WTC11 (cell line): Measurements from ENCODE around the gene FER. TPM values are rescaled to one million over a fixed set of nuclear protein-coding genes. Genes with fewer than 3 reads are reported as not detected.

Source experiments
- ATAC-seq: fragments of 200-7000 bp; cut with Tn5 transposase; 2 replicates; pipeline ENCODE4 v1.10.0; 2021; ENCODE audit warnings: mild to moderate bottlenecking, moderate library complexity
- CTCF ChIA-PET: fragments of 300-600 bp; sonication (Branson Sonifier 250); formaldehyde crosslinking; loops from one replicate; lab custom pipeline; 2021; ENCODE audit warnings: antibody characterized with exemption; lab: Charles Lee
- POLR2A ChIA-PET: fragments of 350-600 bp; sonication (Branson Sonifier 250); formaldehyde crosslinking; loops from one replicate; lab custom pipeline; 2021; ENCODE audit warnings: antibody characterized with exemption; lab: Charles Lee
- DNase-seq: peaks from one replicate; pipeline ENCODE4 v3.0.0; 2021; ENCODE audit warnings: low spot score
- H3K27ac Mint-ChIP-seq: 2 replicates; pipeline ENCODE4 v1.8.0; 2021; ENCODE audit warnings: mixed read lengths
- H3K27me3 Mint-ChIP-seq: 2 replicates; pipeline ENCODE4 v1.8.0; 2021; ENCODE audit warnings: low read depth, mild to moderate bottlenecking, moderate library complexity, mixed read lengths
- H3K36me3 Mint-ChIP-seq: 2 replicates; pipeline ENCODE4 v1.8.0; 2021; ENCODE audit warnings: mixed read lengths
- H3K4me1 Mint-ChIP-seq: 2 replicates; pipeline ENCODE4 v1.8.0; 2022; ENCODE audit warnings: mixed read lengths
- H3K4me3 Mint-ChIP-seq: 2 replicates; pipeline ENCODE4 v1.8.0; 2021; ENCODE audit warnings: mild to moderate bottlenecking, moderate library complexity, mixed read lengths
- H3K9me3 Mint-ChIP-seq: 2 replicates; pipeline ENCODE4 v1.8.0; 2021; ENCODE audit warnings: mixed read lengths
- CREB1 ChIP-seq: sonication (generic); formaldehyde crosslinking; IDR thresholded peaks from 2 replicates; pipeline ENCODE4 v1.8.0; 2023; ENCODE audit warnings: mild to moderate bottlenecking, missing genetic modification reagents
- ETV6 ChIP-seq: sonication (generic); formaldehyde crosslinking; IDR thresholded peaks from 2 replicates; pipeline ENCODE4 v1.8.1; 2022; ENCODE audit warnings: mild to moderate bottlenecking, missing genetic modification reagents
- FOXK1 ChIP-seq: sonication (generic); formaldehyde crosslinking; IDR thresholded peaks from 2 replicates; pipeline ENCODE4 v1.8.0; 2022; ENCODE audit warnings: mild to moderate bottlenecking, moderate library complexity, missing genetic modification reagents
- GRHL2 ChIP-seq: fragments of 250-450 bp; sonication (Bioruptor Pico); IDR thresholded peaks from 2 replicates; pipeline ENCODE4 v1.8.0; 2022; ENCODE audit warnings: mild to moderate bottlenecking, moderate library complexity; ENCODE audit not compliant: insufficient replicate concordance, severe bottlenecking
- JAZF1 ChIP-seq: fragments of 250-450 bp; sonication (Bioruptor Pico); IDR thresholded peaks from 2 replicates; pipeline ENCODE4 v1.9.0; 2021; ENCODE audit warnings: moderate library complexity, mild to moderate bottlenecking, inconsistent platforms
- MYBL2 ChIP-seq: sonication (generic); formaldehyde crosslinking; IDR thresholded peaks from 2 replicates; pipeline ENCODE4 v1.8.1; 2023; ENCODE audit warnings: mild to moderate bottlenecking, moderate library complexity, missing genetic modification reagents
- NFE2L1 ChIP-seq: sonication (generic); formaldehyde crosslinking; IDR thresholded peaks from 2 replicates; pipeline ENCODE4 v1.8.1; 2023; ENCODE audit warnings: missing genetic modification reagents
- TP53 ChIP-seq: sonication (generic); formaldehyde crosslinking; IDR thresholded peaks from 2 replicates; pipeline ENCODE4 v1.8.1; 2023; ENCODE audit warnings: mild to moderate bottlenecking, missing genetic modification reagents
- ZNF396 ChIP-seq: fragments of 250-450 bp; sonication (Bioruptor Pico); IDR thresholded peaks from 2 replicates; pipeline ENCODE4 v1.8.0; 2021; ENCODE audit warnings: mild to moderate bottlenecking, moderate library complexity, borderline replicate concordance
- ZNF423 ChIP-seq: fragments of 250-450 bp; sonication (Bioruptor Pico); IDR thresholded peaks from 2 replicates; pipeline ENCODE4 v2.1.2; 2022; ENCODE audit warnings: mild to moderate bottlenecking, moderate library complexity
- total RNA-seq: library from RNA; stranded (reverse); gene quantifications from 3 replicates; pipeline ENCODE4 v1.2.3, GENCODE V29; 2021
- TF ChIP-seq, protein P1 (sequence below): fragments of 250-450 bp; sonication (Bioruptor Pico); IDR thresholded peaks from 2 replicates; pipeline ENCODE4 v1.9.0; 2021; ENCODE audit warnings: mild to moderate bottlenecking, borderline replicate concordance
- TF ChIP-seq, protein P2 (sequence below): sonication (generic); formaldehyde crosslinking; IDR thresholded peaks from 2 replicates; pipeline ENCODE4 v1.8.0; 2023; ENCODE audit warnings: missing genetic modification reagents
- TF ChIP-seq, protein P3 (sequence below): sonication (generic); formaldehyde crosslinking; IDR thresholded peaks from 2 replicates; pipeline ENCODE4 v1.8.1; 2023; ENCODE audit warnings: mild to moderate bottlenecking, moderate library complexity, missing genetic modification reagents
- TF ChIP-seq, protein P4 (sequence below): sonication (generic); formaldehyde crosslinking; IDR thresholded peaks from 2 replicates; pipeline ENCODE4 v1.8.1; 2023; ENCODE audit warnings: mild to moderate bottlenecking, missing genetic modification reagents
- TF ChIP-seq, protein P5 (sequence below): fragments of 250-450 bp; sonication (Bioruptor Pico); IDR thresholded peaks from 2 replicates; pipeline ENCODE4 v2.1.2; 2022; ENCODE audit warnings: mild to moderate bottlenecking, moderate library complexity

Gene FER
- total RNA-seq, 1 experiment from 2014 or later: 13.8 TPM

DNA sequence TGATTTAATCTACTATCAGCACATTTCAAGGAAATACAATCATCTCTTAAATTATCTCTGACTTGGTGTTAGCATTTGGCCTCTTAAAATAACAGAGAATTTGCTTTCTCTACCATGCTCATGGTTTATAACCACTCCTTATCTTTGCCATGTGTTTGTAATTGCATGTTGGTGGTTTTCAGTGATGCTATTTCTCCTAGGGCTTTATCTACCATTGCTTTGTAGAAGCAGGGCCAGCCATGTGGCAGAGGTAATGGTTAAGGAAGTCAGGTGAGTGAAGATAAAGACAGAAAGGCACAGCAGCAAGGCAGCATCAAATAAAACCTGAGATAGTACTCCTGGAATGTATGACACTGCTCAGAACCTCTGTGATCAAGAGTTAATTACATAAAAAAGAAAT is 206.2 kb downstream of the FER start:
- POLR2A ChIA-PET: no interaction called here
- Mint-ChIP-seq H3K27ac (peak overlapping the region; percentile 39), H3K9me3 (no peaks in the 10 kb centered on the region), H3K4me3 (no peak overlapping the region), H3K4me1 (peaks cover 18% of the 10 kb centered on the region), H3K36me3 (no peaks in the 10 kb centered on the region), H3K27me3 (no peaks in the 10 kb centered on the region)
- DNase-seq (no peak), ATAC-seq (peak; percentile 36; the same call in 1 of the 2 replicates)
- CTCF ChIA-PET: no interaction called here
- TF ChIP-seq, protein P1, sequence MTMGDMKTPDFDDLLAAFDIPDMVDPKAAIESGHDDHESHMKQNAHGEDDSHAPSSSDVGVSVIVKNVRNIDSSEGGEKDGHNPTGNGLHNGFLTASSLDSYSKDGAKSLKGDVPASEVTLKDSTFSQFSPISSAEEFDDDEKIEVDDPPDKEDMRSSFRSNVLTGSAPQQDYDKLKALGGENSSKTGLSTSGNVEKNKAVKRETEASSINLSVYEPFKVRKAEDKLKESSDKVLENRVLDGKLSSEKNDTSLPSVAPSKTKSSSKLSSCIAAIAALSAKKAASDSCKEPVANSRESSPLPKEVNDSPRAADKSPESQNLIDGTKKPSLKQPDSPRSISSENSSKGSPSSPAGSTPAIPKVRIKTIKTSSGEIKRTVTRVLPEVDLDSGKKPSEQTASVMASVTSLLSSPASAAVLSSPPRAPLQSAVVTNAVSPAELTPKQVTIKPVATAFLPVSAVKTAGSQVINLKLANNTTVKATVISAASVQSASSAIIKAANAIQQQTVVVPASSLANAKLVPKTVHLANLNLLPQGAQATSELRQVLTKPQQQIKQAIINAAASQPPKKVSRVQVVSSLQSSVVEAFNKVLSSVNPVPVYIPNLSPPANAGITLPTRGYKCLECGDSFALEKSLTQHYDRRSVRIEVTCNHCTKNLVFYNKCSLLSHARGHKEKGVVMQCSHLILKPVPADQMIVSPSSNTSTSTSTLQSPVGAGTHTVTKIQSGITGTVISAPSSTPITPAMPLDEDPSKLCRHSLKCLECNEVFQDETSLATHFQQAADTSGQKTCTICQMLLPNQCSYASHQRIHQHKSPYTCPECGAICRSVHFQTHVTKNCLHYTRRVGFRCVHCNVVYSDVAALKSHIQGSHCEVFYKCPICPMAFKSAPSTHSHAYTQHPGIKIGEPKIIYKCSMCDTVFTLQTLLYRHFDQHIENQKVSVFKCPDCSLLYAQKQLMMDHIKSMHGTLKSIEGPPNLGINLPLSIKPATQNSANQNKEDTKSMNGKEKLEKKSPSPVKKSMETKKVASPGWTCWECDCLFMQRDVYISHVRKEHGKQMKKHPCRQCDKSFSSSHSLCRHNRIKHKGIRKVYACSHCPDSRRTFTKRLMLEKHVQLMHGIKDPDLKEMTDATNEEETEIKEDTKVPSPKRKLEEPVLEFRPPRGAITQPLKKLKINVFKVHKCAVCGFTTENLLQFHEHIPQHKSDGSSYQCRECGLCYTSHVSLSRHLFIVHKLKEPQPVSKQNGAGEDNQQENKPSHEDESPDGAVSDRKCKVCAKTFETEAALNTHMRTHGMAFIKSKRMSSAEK: no peak
- TF ChIP-seq ZNF423 (CRISPR knock-in tag) (no peak), JAZF1 (CRISPR knock-in tag) (no peak), ZNF396 (CRISPR knock-in tag) (no peak), CREB1 (CRISPR knock-in tag) (no peak), TP53 (CRISPR knock-in tag) (no peak), FOXK1 (CRISPR knock-in tag) (no peak), GRHL2 (CRISPR knock-in tag) (no peak), MYBL2 (no peak), NFE2L1 (CRISPR knock-in tag) (no peak)
- TF ChIP-seq, protein P2, sequence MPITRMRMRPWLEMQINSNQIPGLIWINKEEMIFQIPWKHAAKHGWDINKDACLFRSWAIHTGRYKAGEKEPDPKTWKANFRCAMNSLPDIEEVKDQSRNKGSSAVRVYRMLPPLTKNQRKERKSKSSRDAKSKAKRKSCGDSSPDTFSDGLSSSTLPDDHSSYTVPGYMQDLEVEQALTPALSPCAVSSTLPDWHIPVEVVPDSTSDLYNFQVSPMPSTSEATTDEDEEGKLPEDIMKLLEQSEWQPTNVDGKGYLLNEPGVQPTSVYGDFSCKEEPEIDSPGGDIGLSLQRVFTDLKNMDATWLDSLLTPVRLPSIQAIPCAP (CRISPR knock-in tag): no peak
- TF ChIP-seq, protein P3, sequence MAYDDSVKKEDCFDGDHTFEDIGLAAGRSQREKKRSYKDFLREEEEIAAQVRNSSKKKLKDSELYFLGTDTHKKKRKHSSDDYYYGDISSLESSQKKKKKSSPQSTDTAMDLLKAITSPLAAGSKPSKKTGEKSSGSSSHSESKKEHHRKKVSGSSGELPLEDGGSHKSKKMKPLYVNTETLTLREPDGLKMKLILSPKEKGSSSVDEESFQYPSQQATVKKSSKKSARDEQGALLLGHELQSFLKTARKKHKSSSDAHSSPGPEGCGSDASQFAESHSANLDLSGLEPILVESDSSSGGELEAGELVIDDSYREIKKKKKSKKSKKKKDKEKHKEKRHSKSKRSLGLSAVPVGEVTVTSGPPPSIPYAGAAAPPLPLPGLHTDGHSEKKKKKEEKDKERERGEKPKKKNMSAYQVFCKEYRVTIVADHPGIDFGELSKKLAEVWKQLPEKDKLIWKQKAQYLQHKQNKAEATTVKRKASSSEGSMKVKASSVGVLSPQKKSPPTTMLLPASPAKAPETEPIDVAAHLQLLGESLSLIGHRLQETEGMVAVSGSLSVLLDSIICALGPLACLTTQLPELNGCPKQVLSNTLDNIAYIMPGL (CRISPR knock-in tag): no peak
- TF ChIP-seq, protein P4, sequence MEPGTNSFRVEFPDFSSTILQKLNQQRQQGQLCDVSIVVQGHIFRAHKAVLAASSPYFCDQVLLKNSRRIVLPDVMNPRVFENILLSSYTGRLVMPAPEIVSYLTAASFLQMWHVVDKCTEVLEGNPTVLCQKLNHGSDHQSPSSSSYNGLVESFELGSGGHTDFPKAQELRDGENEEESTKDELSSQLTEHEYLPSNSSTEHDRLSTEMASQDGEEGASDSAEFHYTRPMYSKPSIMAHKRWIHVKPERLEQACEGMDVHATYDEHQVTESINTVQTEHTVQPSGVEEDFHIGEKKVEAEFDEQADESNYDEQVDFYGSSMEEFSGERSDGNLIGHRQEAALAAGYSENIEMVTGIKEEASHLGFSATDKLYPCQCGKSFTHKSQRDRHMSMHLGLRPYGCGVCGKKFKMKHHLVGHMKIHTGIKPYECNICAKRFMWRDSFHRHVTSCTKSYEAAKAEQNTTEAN (CRISPR knock-in tag): no peak
- TF ChIP-seq, protein P5, sequence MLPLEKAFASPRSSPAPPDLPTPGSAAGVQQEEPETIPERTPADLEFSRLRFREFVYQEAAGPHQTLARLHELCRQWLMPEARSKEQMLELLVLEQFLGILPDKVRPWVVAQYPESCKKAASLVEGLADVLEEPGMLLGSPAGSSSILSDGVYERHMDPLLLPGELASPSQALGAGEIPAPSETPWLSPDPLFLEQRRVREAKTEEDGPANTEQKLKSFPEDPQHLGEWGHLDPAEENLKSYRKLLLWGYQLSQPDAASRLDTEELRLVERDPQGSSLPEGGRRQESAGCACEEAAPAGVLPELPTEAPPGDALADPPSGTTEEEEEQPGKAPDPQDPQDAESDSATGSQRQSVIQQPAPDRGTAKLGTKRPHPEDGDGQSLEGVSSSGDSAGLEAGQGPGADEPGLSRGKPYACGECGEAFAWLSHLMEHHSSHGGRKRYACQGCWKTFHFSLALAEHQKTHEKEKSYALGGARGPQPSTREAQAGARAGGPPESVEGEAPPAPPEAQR (CRISPR knock-in tag): no peak

DNA sequence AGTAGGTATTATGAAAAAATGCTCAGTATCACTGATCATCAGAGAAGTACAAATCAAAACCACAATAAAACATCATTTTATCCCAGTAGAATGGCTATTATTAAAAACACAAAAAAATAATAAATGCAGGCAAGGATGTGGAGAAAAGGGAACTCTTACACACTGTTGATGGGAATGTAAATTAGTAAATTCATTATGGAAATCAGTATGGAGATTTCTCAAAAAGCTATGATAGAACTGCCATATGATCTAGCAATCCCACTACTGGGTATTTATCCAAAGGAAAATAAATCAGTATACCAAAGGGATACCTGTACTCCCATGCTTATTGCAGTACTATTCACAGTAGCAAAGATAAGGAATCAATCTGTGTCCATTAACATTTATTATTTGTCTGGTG is 209.6 kb downstream of the FER start:
- POLR2A ChIA-PET: no interaction called here
- DNase-seq (no peak), ATAC-seq (no peak)
- TF ChIP-seq ETV6 (CRISPR knock-in tag): no peak
- no peak overlapping the region for H3K27ac Mint-ChIP-seq
- H3K4me3 Mint-ChIP-seq: no peak overlapping the region
- no peaks in the 10 kb centered on the region for H3K36me3 Mint-ChIP-seq
- H3K27me3 Mint-ChIP-seq: no peaks in the 10 kb centered on the region
- peaks cover 10% of the 10 kb centered on the region for H3K4me1 Mint-ChIP-seq
- CTCF ChIA-PET: no interaction called here
- no peaks in the 10 kb centered on the region for H3K9me3 Mint-ChIP-seq
